H1 (cell line): ENCODE data around the gene CHRNA10. TPM values are rescaled to one million over a fixed set of nuclear protein-coding genes. Genes with fewer than 3 reads are reported as not detected.

Experiments
- CTCF ChIA-PET: fragments of 300-600 bp; sonication (Branson Sonifier 250); formaldehyde crosslinking; loops from one replicate; lab custom pipeline; 2021; ENCODE audit not compliant: partially characterized antibody; lab: Charles Lee
- POLR2A ChIA-PET: fragments of 300-600 bp; sonication (Branson Sonifier 250); formaldehyde crosslinking; loops from one replicate; lab custom pipeline; 2021; ENCODE audit warnings: inconsistent platforms; ENCODE audit not compliant: partially characterized antibody; lab: Charles Lee
- DNase-seq, 2 experiments: peaks; one replicate each; pipeline versions ENCODE4 v3.0.0 to v3.0.0-alpha.2; 2010 to 2022; ENCODE audit warnings: low spot score in 2 of 2, low read depth in 1 of 2, mixed read lengths in 1 of 2
- FAIRE-seq: peaks from 2 replicates; lab custom pipeline; 2011; peaks lifted over from hg19 to GRCh38; lab: Jason Lieb, UNC
- H2AFZ ChIP-seq: 2 replicates; pipeline ENCODE4 v1.8.1; 2012; ENCODE audit warnings: low read length, inconsistent platforms
- H2AK5ac ChIP-seq: 2 replicates; pipeline ENCODE4 v1.6.1; 2013; ENCODE audit warnings: low read depth, low read length
- H2BK120ac ChIP-seq: replicated peaks from 2 replicates; pipeline ENCODE3; 2013; ENCODE audit warnings: low read depth, low read length, inconsistent platforms
- H2BK12ac ChIP-seq: 2 replicates; pipeline ENCODE4 v1.6.1; 2013; ENCODE audit warnings: low read depth, low read length
- H2BK15ac ChIP-seq: 2 replicates; pipeline ENCODE4 v1.6.1; 2013; ENCODE audit warnings: low read length
- H2BK20ac ChIP-seq: 2 replicates; pipeline ENCODE4 v1.6.1; 2013; ENCODE audit warnings: low read length
- H2BK5ac ChIP-seq: 2 replicates; pipeline ENCODE4 v1.6.1; 2013; ENCODE audit warnings: low read depth, low read length
- H3K14ac ChIP-seq: 2 replicates; pipeline ENCODE4 v1.6.1; 2013; ENCODE audit warnings: inconsistent platforms; ENCODE audit not compliant: insufficient read length
- H3K18ac ChIP-seq: 2 replicates; pipeline ENCODE4 v1.6.1; 2013; ENCODE audit warnings: low read length; ENCODE audit errors: extremely low read depth
- H3K23ac ChIP-seq: 2 replicates; pipeline ENCODE4 v1.6.1; 2013; ENCODE audit warnings: inconsistent platforms; ENCODE audit not compliant: insufficient read length
- H3K23me2 ChIP-seq: 2 replicates; pipeline ENCODE4 v1.6.1; 2013; ENCODE audit warnings: low read depth, low read length
- H3K27ac ChIP-seq: 2 replicates; pipeline ENCODE4 v1.6.1; 2011; ENCODE audit warnings: low read depth, low read length, inconsistent platforms
- H3K27me3 ChIP-seq, 4 experiments: replicated peaks in 1 of 4; 1 replicate in 1 of 4; 2 replicates in 3 of 4; pipeline versions ENCODE4 v1.6.1 to v1.8.1; 2011 to 2013; ENCODE audit warnings: low read length in 3 of 4, mild to moderate bottlenecking in 3 of 4, inconsistent platforms in 2 of 4, mixed read lengths in 2 of 4, moderate library complexity in 1 of 4; ENCODE audit not compliant: control insufficient read depth in 3 of 4, insufficient read depth in 3 of 4; ENCODE audit errors: extremely low read depth in 1 of 4
- H3K36me3 ChIP-seq, 4 experiments: 2 replicates each; pipeline versions ENCODE4 v1.6.1 to v1.8.1; 2011 to 2013; ENCODE audit warnings: mild to moderate bottlenecking in 4 of 4, low read length in 3 of 4, moderate library complexity in 2 of 4, control low read depth in 1 of 4, inconsistent platforms in 1 of 4; ENCODE audit not compliant: insufficient read depth in 4 of 4, control insufficient read depth in 2 of 4
- H3K4ac ChIP-seq: replicated peaks from 2 replicates; pipeline ENCODE3; 2013; ENCODE audit warnings: low read length, low read depth, mixed read lengths, inconsistent platforms; ENCODE audit not compliant: insufficient read length
- H3K4me1 ChIP-seq, 4 experiments: replicated peaks in 1 of 4; 1 replicate in 1 of 4; 2 replicates in 3 of 4; pipeline versions ENCODE4 v1.6.1 to v1.8.1; 2011 to 2013; ENCODE audit warnings: low read length in 3 of 4, inconsistent platforms in 2 of 4, mixed read lengths in 1 of 4; ENCODE audit not compliant: insufficient read depth in 4 of 4, control insufficient read depth in 3 of 4
- H3K4me2 ChIP-seq, 2 experiments: 2 replicates each; pipeline versions ENCODE4 v1.6.1 to v1.8.1; 2011 to 2013; ENCODE audit warnings: low read depth in 2 of 2, low read length in 2 of 2, control low read depth in 1 of 2, inconsistent platforms in 1 of 2, mild to moderate bottlenecking in 1 of 2; ENCODE audit not compliant: insufficient read depth in 1 of 2
- H3K4me3 ChIP-seq, 4 experiments: fragments of 200-600, 300-600 bp in 1 of 4; sonication (generic), shearing (Covaris generic), sonication (Bioruptor Twin) in 1 of 4; 2 replicates each; pipeline versions ENCODE4 v1.5.1 to v1.8.1; 2011 to 2016; ENCODE audit warnings: low read length in 4 of 4, low read depth in 3 of 4, control low read depth in 2 of 4, inconsistent platforms in 2 of 4, mild to moderate bottlenecking in 2 of 4, mixed read lengths in 1 of 4, moderate library complexity in 1 of 4; ENCODE audit not compliant: insufficient read depth in 2 of 4; ENCODE audit errors: extremely low read depth in 1 of 4
- H3K56ac ChIP-seq: replicated peaks from 2 replicates; pipeline ENCODE3; 2013; ENCODE audit warnings: low read depth, mild to moderate bottlenecking, mixed read lengths, low read length, inconsistent platforms; ENCODE audit not compliant: insufficient read length
- H3K79me1 ChIP-seq: 2 replicates; pipeline ENCODE4 v1.6.1; 2013; ENCODE audit warnings: low read depth, low read length, control low read depth
- H3K79me2 ChIP-seq, 2 experiments: 2 replicates each; pipeline versions ENCODE4 v1.6.1 to v1.8.1; 2012 to 2013; ENCODE audit warnings: low read length in 2 of 2, mild to moderate bottlenecking in 2 of 2, inconsistent platforms in 1 of 2; ENCODE audit not compliant: insufficient read depth in 2 of 2, control insufficient read depth in 1 of 2
- H3K9ac ChIP-seq, 4 experiments: replicated peaks in 1 of 4; 1 replicate in 1 of 4; 2 replicates in 3 of 4; pipeline versions ENCODE4 v1.6.1 to v1.8.1; 2011 to 2013; ENCODE audit warnings: low read depth in 3 of 4, low read length in 3 of 4, control low read depth in 2 of 4, mild to moderate bottlenecking in 2 of 4, moderate library complexity in 2 of 4, inconsistent platforms in 1 of 4; ENCODE audit errors: extremely low read depth in 1 of 4
- H3K9me3 ChIP-seq, 2 experiments: 2 replicates each; pipeline versions ENCODE4 v1.6.1 to v1.8.1; 2012 to 2013; ENCODE audit warnings: mild to moderate bottlenecking in 2 of 2, moderate library complexity in 2 of 2, control low read depth in 1 of 2, inconsistent platforms in 1 of 2, low read depth in 1 of 2, low read length in 1 of 2, mixed read lengths in 1 of 2; ENCODE audit not compliant: insufficient read depth in 2 of 2
- H4K20me1 ChIP-seq, 2 experiments: replicated peaks in 1 of 2; 2 replicates each; pipeline versions ENCODE3 to v1.8.1; 2011 to 2013; ENCODE audit warnings: inconsistent platforms in 2 of 2, low read length in 2 of 2, mild to moderate bottlenecking in 1 of 2; ENCODE audit not compliant: insufficient read depth in 2 of 2, control insufficient read depth in 1 of 2
- H4K5ac ChIP-seq: 2 replicates; pipeline ENCODE4 v1.6.1; 2013; ENCODE audit warnings: low read length, low read depth, mixed read lengths, inconsistent platforms; ENCODE audit not compliant: insufficient read length
- H4K8ac ChIP-seq: 2 replicates; pipeline ENCODE4 v1.8.0; 2013; ENCODE audit warnings: mild to moderate bottlenecking, moderate library complexity, low read length, inconsistent platforms; ENCODE audit not compliant: insufficient read depth; ENCODE audit errors: extremely low read depth
- H4K91ac ChIP-seq: replicated peaks from 2 replicates; pipeline ENCODE3; 2013; ENCODE audit warnings: low read length, mixed read lengths, inconsistent platforms; ENCODE audit not compliant: insufficient read length
- CHD1 ChIP-seq: IDR thresholded peaks from 2 replicates; pipeline ENCODE4 v1.6.1; 2012; ENCODE audit warnings: low read depth, low read length, improper control_type of control experiment
- EP300 ChIP-seq, 2 experiments: IDR thresholded peaks; 1 replicate in 1 of 2; 2 replicates in 1 of 2; pipeline ENCODE4 v1.6.1; 2011 to 2012; ENCODE audit warnings: low read depth in 2 of 2, low read length in 2 of 2, mild to moderate bottlenecking in 2 of 2, borderline replicate concordance in 1 of 2, inconsistent platforms in 1 of 2, moderate library complexity in 1 of 2
- GABPA ChIP-seq: IDR thresholded peaks from 2 replicates; pipeline ENCODE4 v1.6.1; 2011; ENCODE audit warnings: mild to moderate bottlenecking, low read length, moderate library complexity, borderline replicate concordance; ENCODE audit not compliant: insufficient read depth
- WGBS, 2 experiments: shearing (Covaris generic) in 1 of 2; methylation state at CpG; one replicate each; pipeline versions ENCODE4 v1.1.6 to v1.1.7; 2013 to 2015; ENCODE audit warnings: low lambda C conversion rate in 2 of 2, mixed read lengths in 2 of 2, inconsistent platforms in 1 of 2, low coverage in 1 of 2, missing lambda C conversion rate in 1 of 2; ENCODE audit not compliant: insufficient replicate concordance in 2 of 2, insufficient coverage in 1 of 2, insufficient read length in 1 of 2; ENCODE audit errors: extremely low coverage in 1 of 2, missing lambda C conversion rate in 1 of 2; 5-methylcytosine and 5-hydroxymethylcytosine counted together
- polyA plus RNA-seq, 7 experiments: library from polyadenylated mRNA; depleted of rRNA in 3 of 7; stranded (reverse) in 5 of 7; unstranded in 2 of 7; fragments of >200 nt in 5 of 7; fragments of 200-250 nt in 2 of 7; gene quantifications; 1 replicate in 5 of 7; 2 replicates in 1 of 7; 4 replicates in 1 of 7; pipeline versions ENCODE4 v1.2.1 to v1.2.3, GENCODE V29; 2011 to 2013; ENCODE audit warnings: missing spikeins in 2 of 7, mixed read lengths in 2 of 7
- total RNA-seq: library from RNA; stranded (reverse); fragmentation: NEBNext Ultra II Directional; extraction: Animal tissue kit (Norgen Biotek cat#: 25700); gene quantifications from 2 replicates; pipeline ENCODE4 v1.2.1, GENCODE V29; 2021

The CHRNA10 gene
- total and polyA plus RNA-seq, 2 of the 8 experiments (the other 6 are each of a cell fraction or from before 2014, with no cell fraction given) = 0.68 to 1.3 TPM

GRCh38 chr11:3632070-3632660 lies 39.0 kb downstream of the CHRNA10 start:
- H3K23ac ChIP-seq = no peak overlapping the region
- H3K23me2 ChIP-seq = peaks cover 4% of the 10 kb centered on the region; the same call in 1 of the 2 replicates
- H3K4me3 ChIP-seq = no peak overlapping the region
- no peaks in the 10 kb centered on the region for H3K79me2 ChIP-seq
- H3K27me3 ChIP-seq = no peaks in the 10 kb centered on the region
- H3K36me3 ChIP-seq = no peaks in the 10 kb centered on the region
- POLR2A ChIA-PET = interaction anchor here (1.3 kb wide), 1 partner anchor 11 kb away, joined by 6 read pairs; no protein-coding TSS in a partner anchor
- DNase-seq (no peak), FAIRE-seq (no peak)
- H3K9ac ChIP-seq = no peak overlapping the region
- no peak overlapping the region for H2BK15ac ChIP-seq
- no peaks in the 10 kb centered on the region for H4K20me1 ChIP-seq
- H3K14ac ChIP-seq = no peak overlapping the region
- H2BK5ac ChIP-seq = no peak overlapping the region
- no peak overlapping the region for H4K5ac ChIP-seq
- no peak overlapping the region for H3K4me2 ChIP-seq
- 88% methylated on average over 5 of the region's 5 CpGs; no CpG with 5 or more reads in 1 of the 2 experiments for WGBS, 2 experiments
- no peak overlapping the region for H2BK120ac ChIP-seq
- no peaks in the 10 kb centered on the region for H3K79me1 ChIP-seq
- no peak overlapping the region for H2AFZ ChIP-seq
- no peak overlapping the region for H4K8ac ChIP-seq
- H4K91ac ChIP-seq = no peak overlapping the region
- no peak overlapping the region for H3K56ac ChIP-seq
- H2BK12ac ChIP-seq = no peak overlapping the region
- no peak overlapping the region for H2BK20ac ChIP-seq
- no peak overlapping the region for H3K18ac ChIP-seq
- TF ChIP-seq EP300 (IDR thresholded peaks at IDR 0.05; ENCODE audit: borderline replicate concordance in 1 of 2, low read depth in 2 of 2, low read length in 2 of 2) (no peak), GABPA (no peak), CHD1 (no peak)
- TF ChIP-seq, all 59 proteins: peak for 0
- H2AK5ac ChIP-seq = no peak overlapping the region
- H3K4me1 ChIP-seq = no peaks in the 10 kb centered on the region
- CTCF ChIA-PET = interaction anchor here (1.4 to 3.7 kb wide), 3 partner anchors 11 to 22 kb away, joined by 4 to 14 read pairs (median 8); no protein-coding TSS in a partner anchor
- no peak overlapping the region for H3K4ac ChIP-seq
- no peak overlapping the region for H3K27ac ChIP-seq
- no peaks in the 10 kb centered on the region for H3K9me3 ChIP-seq
